Right lobe of liver (tissue), 6 donors: ENCODE measurements around the gene GGT6. TPM values are rescaled to one million over a fixed set of nuclear protein-coding genes. Genes with fewer than 3 reads are reported as not detected.
"Not testable (repeated sequence)": the region's sequence is repeated elsewhere in the genome, so short reads cannot be mapped to it uniquely, and the experiment has no call there.

Experiments
- ATAC-seq, 4 donors: fragments of 200-7000 bp; cut with Tn5 transposase; one replicate each; pipeline ENCODE4 v1.9.1; 2020; ENCODE audit warnings: mild to moderate bottlenecking in 4 of 4, moderate library complexity in 4 of 4
- DNase-seq, 3 donors: peaks; one replicate each; pipeline ENCODE4 v3.0.0-alpha.2; 2020
- H3K27ac ChIP-seq, 3 donors: fragments of 200-600 bp; one replicate each; pipeline ENCODE4 v1.8.0; 2022
- H3K27me3 ChIP-seq, 2 donors: fragments of 200-600 bp; one replicate each; pipeline ENCODE4 v1.8.0; 2022
- H3K36me3 ChIP-seq, 4 donors: fragments of 200-600 bp; sonication (generic) in 1 of 4; one replicate each; pipeline versions ENCODE4 v1.5.1 to v1.8.0; 2017 to 2022; ENCODE audit warnings: control low read depth in 1 of 4
- H3K4me1 ChIP-seq, 4 donors: fragments of 200-600 bp; sonication (generic) in 1 of 4; one replicate each; pipeline versions ENCODE4 v1.5.1 to v1.8.0; 2017 to 2022; ENCODE audit warnings: control low read depth in 1 of 4
- H3K4me3 ChIP-seq, 3 donors: fragments of 200-600 bp; one replicate each; pipeline ENCODE4 v1.8.0; 2022
- H3K9me3 ChIP-seq, 4 donors: fragments of 200-600 bp; sonication (generic) in 1 of 4; one replicate each; pipeline versions ENCODE4 v1.5.1 to v1.8.0; 2017 to 2022; ENCODE audit warnings: control low read depth in 1 of 4
- POLR2A ChIP-seq: fragments of 450-650 bp; IDR thresholded peaks from one replicate; pipeline ENCODE4 v1.6.1; 2017; ENCODE audit warnings: antibody characterized with exemption, mild to moderate bottlenecking
- WGBS: methylation state at CpG from one replicate; pipeline ENCODE4 v1.1.6; 2018; ENCODE audit warnings: low coverage, low lambda C conversion rate; ENCODE audit not compliant: insufficient coverage; ENCODE audit errors: missing lambda C conversion rate; 5-methylcytosine and 5-hydroxymethylcytosine counted together
- intact Hi-C, 2 donors: fragments of 100-400 bp; cut with DNase I; formaldehyde crosslinking; loops; one replicate each; pipeline versions ENCODE4 v1.11.2 to v1.14.1; 2022
- total RNA-seq, 6 experiments: library from RNA; depleted of rRNA in 2 of 6; stranded (reverse); fragments of >200 nt in 2 of 6; fragmentation: NEBNext Ultra II Directional in 3 of 6; extraction: Animal tissue kit (Norgen Biotek cat#: 25700) in 3 of 6; gene quantifications; one replicate each; pipeline versions ENCODE4 v1.1.0 to v1.2.4, GENCODE V29; 2016 to 2023
- TF ChIP-seq, protein P1 (sequence below), 4 donors: fragments of 200-600 bp in 3 of 4; fragments of 450-650 bp in 1 of 4; IDR thresholded peaks; one replicate each; pipeline versions ENCODE4 v1.5.1 to v1.8.0; 2016 to 2022; ENCODE audit warnings: antibody characterized with exemption in 4 of 4, mild to moderate bottlenecking in 2 of 4
- donor health status: DM: no; HTN: yes; CAD: no.
- donor health status: DM: no; HTN: no; CAD: no.
- donor health status: DM: no; HTN: no; CAD: no.
- donor health status: DM: no; HTN: yes; CAD: no.
- donor health status: DM: no; HTN: yes; CAD: no.

Gene GGT6
- total RNA-seq, 6 experiments from 2014 or later = 0.09 to 0.92 (median 0.27) TPM

DNA sequence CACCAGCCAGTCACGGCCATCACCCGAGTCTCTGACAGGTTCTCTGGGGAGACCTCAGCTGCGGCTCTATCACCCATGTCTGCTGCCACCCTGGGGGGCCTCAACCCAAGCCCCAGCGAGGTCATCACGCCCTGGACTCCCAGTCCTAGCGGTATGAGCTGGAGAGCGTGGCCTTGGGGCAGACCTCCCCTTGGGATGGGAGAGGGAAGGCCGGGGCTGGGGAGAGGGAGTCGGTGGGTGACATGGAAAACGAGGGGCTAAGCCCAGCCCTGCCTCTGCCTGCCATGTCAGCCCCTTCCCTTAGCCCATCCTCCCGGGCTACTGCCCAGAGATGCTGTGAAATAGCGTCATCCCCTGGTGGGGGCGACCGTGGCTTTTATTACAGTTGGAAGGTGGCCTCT, 32.6 kb upstream of the GGT6 start:
- Histone ChIP-seq H3K4me1 (no peaks in the 10 kb centered on the region), H3K27me3 (no peaks in the 10 kb centered on the region), H3K36me3 (no peaks in the 10 kb centered on the region), H3K27ac (no peak overlapping the region), H3K4me3 (no peak overlapping the region), H3K9me3 (no peaks in the 10 kb centered on the region)
- no peak for TF ChIP-seq POLR2A
- TF ChIP-seq, protein P1, sequence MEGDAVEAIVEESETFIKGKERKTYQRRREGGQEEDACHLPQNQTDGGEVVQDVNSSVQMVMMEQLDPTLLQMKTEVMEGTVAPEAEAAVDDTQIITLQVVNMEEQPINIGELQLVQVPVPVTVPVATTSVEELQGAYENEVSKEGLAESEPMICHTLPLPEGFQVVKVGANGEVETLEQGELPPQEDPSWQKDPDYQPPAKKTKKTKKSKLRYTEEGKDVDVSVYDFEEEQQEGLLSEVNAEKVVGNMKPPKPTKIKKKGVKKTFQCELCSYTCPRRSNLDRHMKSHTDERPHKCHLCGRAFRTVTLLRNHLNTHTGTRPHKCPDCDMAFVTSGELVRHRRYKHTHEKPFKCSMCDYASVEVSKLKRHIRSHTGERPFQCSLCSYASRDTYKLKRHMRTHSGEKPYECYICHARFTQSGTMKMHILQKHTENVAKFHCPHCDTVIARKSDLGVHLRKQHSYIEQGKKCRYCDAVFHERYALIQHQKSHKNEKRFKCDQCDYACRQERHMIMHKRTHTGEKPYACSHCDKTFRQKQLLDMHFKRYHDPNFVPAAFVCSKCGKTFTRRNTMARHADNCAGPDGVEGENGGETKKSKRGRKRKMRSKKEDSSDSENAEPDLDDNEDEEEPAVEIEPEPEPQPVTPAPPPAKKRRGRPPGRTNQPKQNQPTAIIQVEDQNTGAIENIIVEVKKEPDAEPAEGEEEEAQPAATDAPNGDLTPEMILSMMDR (IDR thresholded peaks at IDR 0.05) = no peak
- ATAC-seq (no peak), DNase-seq (no peak)
- intact Hi-C loops = no loop called here
- 70% methylated on average over 2 of the region's 14 CpGs for WGBS

DNA sequence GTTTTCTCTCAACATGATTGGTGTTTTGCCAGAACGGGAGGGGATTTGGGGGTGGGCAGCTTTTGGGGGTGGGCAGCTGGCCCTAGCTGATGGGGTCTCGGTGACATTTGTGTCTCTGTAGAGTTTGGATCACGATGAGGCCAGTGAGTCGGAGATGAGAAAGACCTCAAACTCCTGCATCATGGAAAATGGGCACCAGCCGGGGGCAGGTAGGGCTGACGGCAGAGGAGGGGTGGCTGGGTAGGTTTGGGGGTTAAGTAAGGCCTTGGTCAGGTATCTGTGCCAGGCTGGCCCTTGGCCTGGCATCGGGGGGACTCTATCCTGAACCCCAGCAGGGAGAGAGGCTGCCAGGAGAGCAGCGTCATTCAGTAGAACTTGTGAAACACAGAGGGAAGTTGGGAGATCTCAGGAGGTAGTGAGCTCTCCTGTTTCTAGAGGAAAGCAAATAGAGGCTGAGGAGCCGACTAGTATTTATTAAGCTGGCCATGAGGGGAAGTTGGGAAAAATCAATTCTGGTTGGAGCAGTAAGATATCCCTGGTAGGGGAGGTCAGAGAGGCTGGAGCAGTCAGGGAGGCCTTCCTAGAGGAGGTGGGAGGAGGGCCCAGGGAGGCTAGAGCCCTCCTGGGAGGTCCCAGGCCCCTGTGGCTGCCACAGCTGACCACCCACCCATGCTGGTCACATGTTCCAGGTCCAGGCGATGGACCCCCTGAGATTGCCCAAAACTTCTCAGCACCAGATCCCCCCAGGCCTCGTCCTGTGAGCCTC, 32.0 kb upstream of the GGT6 start:
- 61% methylated on average over 3 of the region's 11 CpGs for WGBS
- TF ChIP-seq, protein P1 (IDR thresholded peaks at IDR 0.05) = no peak
- no peak for TF ChIP-seq POLR2A
- no peaks in the 10 kb centered on the region for H3K4me1 ChIP-seq
- DNase-seq (no peak), ATAC-seq (no peak)
- H3K36me3 ChIP-seq = no peaks in the 10 kb centered on the region
- H3K27me3 ChIP-seq = no peaks in the 10 kb centered on the region
- intact Hi-C loops = no loop called here
- H3K27ac ChIP-seq = no peak overlapping the region
- H3K9me3 ChIP-seq = no peaks in the 10 kb centered on the region
- H3K4me3 ChIP-seq = no peak overlapping the region

- 33% methylated on average over 3 of the region's 12 CpGs for WGBS
- no peak overlapping the region for H3K4me3 ChIP-seq
- DNase-seq (no peak), ATAC-seq (peak in 2 of 4 donors; percentile 13 to 16)
- TF ChIP-seq, protein P1 (IDR thresholded peaks at IDR 0.05) = no peak
- no peak for TF ChIP-seq POLR2A
- intact Hi-C loops = no loop called here
- H3K27ac ChIP-seq = no peak overlapping the region
- H3K27me3 ChIP-seq = no peaks in the 10 kb centered on the region
- H3K4me1 ChIP-seq = no peaks in the 10 kb centered on the region
- H3K9me3 ChIP-seq = no peaks in the 10 kb centered on the region
- H3K36me3 ChIP-seq = no peaks in the 10 kb centered on the region
Measured at GRCh38 chr17:4591529-4591928, 31.2 kb upstream of the GGT6 start.

- Histone ChIP-seq H3K27ac (no peak overlapping the region), H3K4me1 (no peaks in the 10 kb centered on the region), H3K4me3 (no peak overlapping the region), H3K9me3 (no peaks in the 10 kb centered on the region), H3K36me3 (no peaks in the 10 kb centered on the region), H3K27me3 (no peaks in the 10 kb centered on the region)
- 29% methylated on average over 1 of the region's 10 CpGs for WGBS
- intact Hi-C loops = no loop called here
- TF ChIP-seq, protein P1 (IDR thresholded peaks at IDR 0.05) = no peak
- TF ChIP-seq POLR2A = no peak
- DNase-seq = no peak
- ATAC-seq = no peak
Measured at GRCh38 chr17:4590981-4591453, 30.6 kb upstream of the GGT6 start.

DNA sequence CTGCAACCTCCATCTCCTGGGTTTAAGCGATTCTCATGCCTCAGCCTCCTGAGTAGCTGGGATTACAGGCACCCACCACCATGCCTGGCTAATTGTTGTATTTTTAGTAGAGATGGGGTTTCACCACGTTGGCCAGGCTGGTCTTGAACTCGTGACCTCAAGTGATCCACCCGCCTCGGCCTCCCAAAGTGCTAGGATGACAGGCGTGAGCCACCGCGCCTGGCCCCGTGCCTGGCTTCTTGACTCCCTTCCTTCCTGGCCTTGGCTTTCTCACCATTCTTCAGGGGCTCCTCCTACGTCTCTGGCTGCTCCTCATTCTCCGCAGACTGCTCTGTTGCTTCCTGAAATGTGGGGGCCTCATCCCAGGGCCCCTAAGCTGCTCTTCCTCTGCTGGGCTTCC, 29.7 kb upstream of the GGT6 start:
- intact Hi-C loops, H3K9me3 ChIP-seq, H3K4me1 ChIP-seq, H3K4me3 ChIP-seq, H3K36me3 ChIP-seq, DNase-seq, H3K27me3 ChIP-seq, H3K27ac ChIP-seq, ATAC-seq: not testable (repeated sequence)
- WGBS = 71% methylated on average over 10 of the region's 11 CpGs
